ENCODE measurements around the gene ANKRD13A.
"Not testable (repeated sequence)": the region's sequence is repeated elsewhere in the genome, so short reads cannot be mapped to it uniquely, and the experiment has no call there.

ANKRD13A gene

GRCh38 chr12:109986236-109986635 is 13.0 kb upstream of the ANKRD13A start:
- FAIRE-seq = not testable (repeated sequence)

- no peak for FAIRE-seq
These were observed 11.6 kb upstream of the ANKRD13A start for GRCh38 chr12:109987615-109988014.

- no peak for FAIRE-seq
These were observed 11.0 kb upstream of the ANKRD13A start for GRCh38 chr12:109988274-109988673.

GRCh38 chr12:109988903-109989302 is 10.3 kb upstream of the ANKRD13A start:
- FAIRE-seq = no peak

DNA sequence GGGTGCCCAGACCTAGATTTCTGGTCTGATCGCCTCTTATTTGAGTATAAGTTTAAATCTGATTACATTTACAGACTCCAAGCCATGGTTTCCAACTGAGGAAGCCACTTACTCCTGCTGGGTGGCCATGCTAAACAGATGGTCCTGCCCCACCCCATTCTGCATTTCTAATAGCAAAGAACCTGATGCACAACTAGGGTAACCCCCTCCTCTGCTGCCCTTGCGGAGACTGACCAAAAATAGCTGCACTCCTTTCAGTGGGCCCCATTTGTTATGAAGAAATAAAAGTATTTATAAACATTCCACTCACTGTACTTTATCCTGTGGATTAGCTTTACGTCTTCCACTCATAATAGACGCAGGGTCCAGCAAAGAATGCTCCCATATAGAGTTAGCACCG is 9.8 kb upstream of the ANKRD13A start:
- FAIRE-seq = no peak

GRCh38 chr12:109991586-109991985 is 7.6 kb upstream of the ANKRD13A start:
- no peak for FAIRE-seq

DNA sequence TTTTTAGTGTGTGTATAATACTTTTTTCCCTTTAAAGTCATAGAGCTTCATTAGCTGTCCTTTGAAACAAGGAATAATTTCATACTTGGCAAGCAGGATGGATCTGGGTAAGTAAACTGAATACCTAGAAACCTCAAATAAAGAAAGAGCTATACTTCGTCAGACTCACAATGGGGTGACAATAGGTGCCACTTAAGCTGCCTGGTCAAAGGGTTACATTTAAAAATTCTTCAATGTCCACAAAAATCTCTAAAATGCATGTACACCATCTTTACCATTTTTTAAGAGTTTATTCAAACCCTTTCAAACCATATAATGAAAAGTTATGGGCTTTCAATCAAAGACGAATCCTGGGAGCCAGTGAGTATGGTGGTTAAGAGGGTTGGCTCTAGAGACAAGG is 6.1 kb upstream of the ANKRD13A start:
- FAIRE-seq = no peak

DNA sequence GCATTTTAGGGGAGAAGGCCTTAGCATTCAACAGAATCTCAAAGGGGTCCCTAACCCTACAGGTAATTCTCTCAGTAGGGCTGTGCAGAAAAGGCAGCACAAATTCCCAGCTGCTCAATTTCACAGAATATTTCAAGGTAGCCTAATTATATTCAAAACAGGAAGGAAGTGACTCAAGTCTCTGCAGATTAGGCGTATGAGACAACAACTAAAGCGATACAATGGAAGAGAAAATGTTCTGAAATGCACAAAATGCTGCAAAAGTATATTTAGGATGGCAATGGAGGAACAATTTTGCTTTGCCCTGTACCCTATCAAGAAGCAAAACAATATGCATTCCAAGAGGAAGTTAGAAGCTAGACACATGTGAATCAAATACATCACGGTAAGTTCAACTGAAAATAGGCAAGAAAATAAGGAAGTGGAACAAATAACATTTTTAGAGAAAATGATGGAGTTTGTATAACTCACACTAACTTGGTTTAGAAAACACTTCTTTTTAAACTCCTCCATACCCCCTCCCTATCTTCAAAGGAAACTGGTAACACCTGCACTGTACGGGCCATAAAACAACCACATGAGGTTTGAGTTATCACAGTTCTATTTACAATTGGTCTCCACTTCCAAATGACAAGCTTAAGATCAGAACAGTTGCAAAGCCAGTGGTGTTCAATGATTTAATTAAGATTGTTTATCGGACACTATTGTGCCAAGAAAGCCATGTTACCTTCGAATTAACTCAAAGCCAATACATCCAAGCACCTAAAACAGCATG is 4.6 kb upstream of the ANKRD13A start:
- no peak for FAIRE-seq

DNA sequence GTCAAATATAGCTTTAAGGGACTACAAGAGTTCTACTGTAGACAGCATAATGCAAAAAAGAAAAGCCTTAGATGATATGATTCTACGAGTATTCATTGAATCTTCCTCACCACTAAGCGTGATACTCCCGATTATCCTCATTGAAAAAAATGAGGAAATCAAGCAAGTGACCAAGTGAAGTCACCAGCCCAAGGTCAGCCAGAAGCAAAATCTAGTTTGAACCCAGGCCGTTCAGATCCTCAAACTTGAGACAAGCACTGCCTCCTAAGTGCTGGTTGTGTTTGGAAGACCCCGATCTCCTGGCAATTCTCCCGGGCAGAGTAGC is 3.9 kb upstream of the ANKRD13A start:
- no peak for FAIRE-seq

DNA sequence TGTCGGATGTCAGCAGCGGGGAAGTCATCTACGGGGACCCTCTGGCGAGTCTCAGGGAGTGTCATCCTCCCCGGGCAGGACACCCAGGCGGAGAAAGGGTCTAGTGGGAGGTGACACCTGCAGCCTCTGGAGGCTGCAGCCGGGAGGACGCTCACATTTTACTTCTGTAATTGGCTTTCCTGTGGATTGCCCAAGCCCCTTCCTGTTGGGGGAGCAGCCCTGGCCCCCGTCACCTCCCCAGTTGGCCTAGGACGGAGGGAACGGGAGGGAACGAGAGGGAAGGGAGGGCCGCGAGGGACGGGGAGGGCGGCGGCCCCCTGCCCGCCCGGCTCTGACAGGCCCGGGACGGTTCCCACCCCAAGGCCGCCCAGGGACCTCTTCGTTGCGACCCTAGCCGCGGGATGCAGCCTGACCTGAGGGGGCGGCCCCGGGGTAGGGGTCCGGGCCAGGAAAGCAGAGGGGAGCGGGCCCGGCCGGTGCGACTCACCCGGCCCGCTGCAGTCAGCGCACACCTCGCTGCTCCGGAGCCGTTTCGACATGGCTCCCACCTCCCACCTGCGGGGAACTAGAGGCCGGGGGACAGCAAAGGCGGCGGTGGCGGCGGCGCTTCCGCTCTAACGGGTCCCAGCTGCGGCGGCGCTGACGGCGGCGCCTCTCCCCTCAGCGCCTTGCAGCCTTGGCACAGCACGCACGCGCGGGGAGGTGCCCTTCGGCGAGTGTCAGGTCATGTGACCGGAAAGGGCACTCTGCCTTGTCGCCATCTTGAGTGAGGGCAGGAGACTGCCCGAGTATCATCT is 3.3 kb upstream of the ANKRD13A start, which contains the start of gene GIT2:
GIT2 (minus strand) TSS at position 683 of the 797 bp plus-strand sequence; CDS start at position 539, 144 bp downstream.
- no peak for FAIRE-seq

DNA sequence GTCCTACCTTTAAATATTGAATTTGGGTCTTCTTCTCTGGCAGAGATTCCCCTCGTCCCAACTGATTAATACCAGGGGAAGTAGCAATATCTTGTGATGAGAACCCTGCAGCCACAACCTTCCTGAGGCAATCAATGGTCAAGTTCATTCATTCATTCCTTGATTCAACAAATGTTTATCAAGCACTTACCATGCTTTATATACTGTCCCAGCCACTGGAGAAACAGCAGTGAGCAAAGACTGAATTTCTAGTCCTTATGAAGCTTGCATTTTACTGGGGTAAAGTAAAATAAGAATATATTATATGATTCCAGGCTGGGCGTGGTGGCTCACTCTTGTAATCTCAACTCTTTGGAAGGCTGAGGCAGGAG is 2.8 kb upstream of the ANKRD13A start:
- FAIRE-seq = no peak

DNA sequence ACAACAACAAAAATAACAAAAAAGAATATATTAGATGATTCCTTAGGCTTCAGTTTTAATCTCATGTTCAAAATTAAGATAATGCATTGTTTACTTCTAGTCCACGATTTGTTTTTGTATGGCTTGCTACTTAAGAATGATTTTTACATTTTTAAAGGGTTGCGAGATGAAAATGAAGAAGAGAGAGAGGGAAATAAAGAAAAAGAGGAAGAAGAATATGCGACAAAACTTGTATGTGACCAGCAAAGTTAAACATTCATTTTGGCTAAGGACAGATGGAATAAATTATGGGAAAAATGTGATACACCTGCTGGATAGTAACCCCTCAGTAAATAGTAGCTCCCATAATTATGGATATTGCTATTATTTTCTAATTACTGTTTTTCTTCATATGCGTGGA is 1.8 kb upstream of the ANKRD13A start:
- no peak for FAIRE-seq

GRCh38 chr12:109998241-109998903 is 858 bp upstream of the ANKRD13A start:
- FAIRE-seq = no peak

GRCh38 chr12:109999649-109999971 is 380 bp downstream of the ANKRD13A start:
- no peak for FAIRE-seq

- FAIRE-seq = no peak
These were observed 814 bp downstream of the ANKRD13A start for GRCh38 chr12:109999983-110000505.

- FAIRE-seq = no peak
These were observed 2.4 kb downstream of the ANKRD13A start for GRCh38 chr12:110001596-110001995.

DNA sequence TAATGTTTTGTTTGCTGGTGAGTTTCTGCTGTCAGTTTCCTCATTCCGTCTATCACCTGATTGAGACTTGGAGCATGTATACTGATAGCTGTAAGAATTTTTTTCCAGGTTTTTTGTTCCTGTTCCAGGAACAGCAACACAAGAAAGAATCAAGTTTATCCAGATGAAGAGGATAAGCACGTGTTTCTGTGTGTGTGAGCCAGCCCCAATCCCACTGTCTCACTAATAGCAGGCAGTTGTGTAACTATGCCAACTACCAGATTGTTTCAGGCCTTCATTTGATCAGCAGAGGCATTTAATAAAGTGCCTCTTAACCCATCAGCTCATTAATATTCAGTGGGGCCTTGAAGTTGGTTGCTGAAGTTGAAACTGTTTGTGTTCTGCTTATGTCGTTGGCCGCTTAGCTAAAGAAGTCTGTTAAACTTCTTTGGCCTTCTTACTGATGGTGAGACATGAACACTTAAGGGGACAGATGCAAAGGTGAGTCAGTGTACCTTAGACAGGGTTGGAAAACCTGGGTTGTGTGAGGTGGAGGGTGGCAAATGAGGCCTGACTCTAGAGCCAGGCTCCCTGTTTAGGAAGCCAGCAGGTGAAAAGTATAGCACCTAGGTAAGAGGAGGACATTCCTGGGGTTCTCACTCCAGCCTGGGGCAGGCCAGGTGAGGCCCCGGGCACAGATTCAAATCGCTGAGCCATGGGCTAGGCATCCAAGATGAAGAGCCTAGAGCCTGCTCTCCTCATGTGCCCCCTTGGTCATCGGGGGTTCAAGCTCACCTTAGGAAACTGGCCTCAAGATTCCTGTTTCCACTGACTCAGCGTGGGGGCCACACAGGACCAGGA is 3.7 kb downstream of the ANKRD13A start:
- FAIRE-seq = no peak

- FAIRE-seq = no peak
These were observed 5.4 kb downstream of the ANKRD13A start for GRCh38 chr12:110004598-110004997.

- FAIRE-seq = no peak
These were observed 6.2 kb downstream of the ANKRD13A start for GRCh38 chr12:110005319-110005973.

- FAIRE-seq = no peak
These were observed 6.9 kb downstream of the ANKRD13A start for GRCh38 chr12:110006115-110006514.

DNA sequence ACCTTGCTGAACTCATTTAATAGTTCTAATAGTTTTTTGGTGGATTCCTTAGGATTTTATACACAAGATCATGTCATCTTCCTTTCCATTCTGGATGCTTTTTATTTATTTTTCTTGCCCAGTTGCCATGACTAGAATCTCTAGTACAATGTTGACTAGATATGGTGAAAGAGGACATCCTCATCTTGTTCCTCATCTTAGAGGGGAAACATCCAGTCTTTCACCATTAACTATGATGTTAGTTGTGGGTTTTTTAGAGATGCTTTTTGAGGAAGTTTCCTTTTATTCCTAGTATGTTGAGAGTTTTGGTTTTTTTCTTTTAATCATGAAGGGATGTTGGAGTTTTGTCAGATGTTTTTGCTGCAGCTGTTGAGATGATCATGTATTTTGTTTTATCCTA is 8.7 kb downstream of the ANKRD13A start:
- no peak for FAIRE-seq
